Activated CD8-positive, alpha-beta T cell treated with anti-CD3 and anti-CD28 coated beads for 36 hours (primary cell): Measurements from ENCODE around the gene ACOT7. TPM values are rescaled to one million over a fixed set of nuclear protein-coding genes. Genes with fewer than 3 reads are reported as not detected.
A peak's percentile ranks its signal among the peaks of the same experiment; 100 is the strongest.

Experiments used
- ATAC-seq: fragments of 200-7000 bp; cut with Tn5 transposase; one replicate; pipeline ENCODE4 v1.10.0; 2021; ENCODE audit warnings: mild to moderate bottlenecking, moderate library complexity
- CTCF ChIA-PET: fragments of 350-600 bp; sonication (Branson Sonifier 250); formaldehyde crosslinking; loops from one replicate; lab custom pipeline; 2021; ENCODE audit warnings: antibody characterized with exemption; lab: Charles Lee
- POLR2A ChIA-PET: fragments of 350-600 bp; sonication (Branson Sonifier 250); formaldehyde crosslinking; loops from one replicate; lab custom pipeline; 2021; ENCODE audit warnings: antibody characterized with exemption; lab: Charles Lee
- DNase-seq: peaks from one replicate; pipeline ENCODE4 v3.0.0-alpha.2; 2020
- H3K27ac Mint-ChIP-seq: one replicate; pipeline ENCODE4 v1.8.0; 2021; ENCODE audit warnings: mild to moderate bottlenecking, mixed read lengths
- H3K27me3 Mint-ChIP-seq: one replicate; pipeline ENCODE4 v1.8.0; 2021; ENCODE audit warnings: mixed read lengths
- H3K36me3 Mint-ChIP-seq: one replicate; pipeline ENCODE4 v1.8.0; 2021; ENCODE audit warnings: low read depth, mixed read lengths
- H3K4me1 Mint-ChIP-seq: one replicate; pipeline ENCODE4 v1.8.0; 2021; ENCODE audit warnings: low read depth, mixed read lengths
- H3K4me3 Mint-ChIP-seq: one replicate; pipeline ENCODE4 v1.8.0; 2021; ENCODE audit warnings: mild to moderate bottlenecking, moderate library complexity, mixed read lengths
- H3K9me3 Mint-ChIP-seq: one replicate; pipeline ENCODE4 v1.8.0; 2021; ENCODE audit warnings: mixed read lengths
- intact Hi-C: fragments of 100-400 bp; cut with micrococcal nuclease; formaldehyde crosslinking; loops from one replicate; pipeline ENCODE4 v1.10.0; 2022
- total RNA-seq, 2 experiments: library from RNA; stranded (reverse); gene quantifications; one replicate each; pipeline ENCODE4 v1.2.3, GENCODE V29; 2021
- TF ChIP-seq, protein P1 (sequence below): fragments of 200-600 bp; IDR thresholded peaks from one replicate; pipeline ENCODE4 v1.8.0; 2022; ENCODE audit warnings: antibody characterized with exemption, mild to moderate bottlenecking

Gene ACOT7
- total RNA-seq, 2 experiments from 2014 or later = 80.4 to 86.7 TPM

DNA sequence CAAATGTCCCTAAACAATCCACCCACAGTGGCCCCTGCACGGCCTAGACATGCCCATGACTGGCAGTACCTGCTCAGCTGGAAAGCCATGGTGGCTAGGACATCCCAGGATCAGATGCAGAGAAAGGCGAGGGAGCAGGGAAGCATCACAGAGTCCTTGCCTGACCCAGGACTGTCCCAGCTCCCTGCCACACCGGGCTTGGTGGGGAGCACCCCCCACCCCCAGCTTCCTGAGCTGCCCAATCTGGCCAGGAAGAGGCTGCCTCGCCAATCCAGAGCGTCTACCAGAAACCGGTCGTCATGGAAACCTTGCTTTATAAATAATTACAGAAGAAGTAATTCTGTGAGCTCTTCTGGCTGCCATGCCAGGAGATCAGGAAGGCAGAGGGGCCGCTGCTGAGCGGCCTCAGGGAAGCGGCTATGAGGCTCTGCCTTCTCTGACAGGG, 34.8 kb downstream of the ACOT7 start:
- no peaks in the 10 kb centered on the region for H3K27me3 Mint-ChIP-seq
- H3K4me1 Mint-ChIP-seq = peaks cover 35% of the 10 kb centered on the region
- intact Hi-C loops = loop anchor here (5.0 kb wide), 1 partner anchor 34 kb away; the partner anchor contains the start of gene ACOT7

DNA sequence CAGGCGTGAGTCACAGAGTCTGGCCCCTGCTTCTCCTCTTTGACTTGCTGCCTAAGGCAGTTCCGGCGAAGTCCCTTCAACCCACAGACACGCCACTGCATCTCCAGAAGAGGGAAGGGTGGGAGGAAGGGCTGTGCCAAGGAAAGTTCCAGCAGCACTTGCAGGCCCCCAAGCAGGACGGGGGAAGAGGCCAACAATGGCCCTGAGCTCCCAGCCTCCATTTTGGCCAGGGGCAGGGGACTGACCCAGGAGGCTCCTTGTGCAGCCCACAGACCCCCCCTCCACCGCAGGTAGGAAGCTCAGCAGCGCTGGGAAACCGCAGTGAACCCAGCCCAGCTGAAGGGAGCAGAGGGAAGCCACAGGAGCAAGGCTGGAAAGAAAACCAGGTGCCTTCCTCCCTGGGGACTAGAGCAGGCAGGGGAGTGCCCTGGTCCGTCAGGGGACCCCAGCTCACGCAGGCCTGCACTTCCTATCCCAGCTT, 35.4 kb downstream of the ACOT7 start:
- Mint-ChIP-seq H3K27ac (no peak overlapping the region), H3K27me3 (no peaks in the 10 kb centered on the region), H3K4me3 (no peak overlapping the region), H3K9me3 (no peaks in the 10 kb centered on the region), H3K36me3 (no peaks in the 10 kb centered on the region), H3K4me1 (peaks cover 29% of the 10 kb centered on the region)
- CTCF ChIA-PET = interaction anchor here (0.9 to 7.0 kb wide), 12 partner anchors 10 to 112 kb away, joined by 3 to 62 read pairs (median 4); no protein-coding TSS in a partner anchor
- intact Hi-C loops = loop anchor here (5.0 kb wide), 1 partner anchor 34 kb away; the partner anchor contains the start of gene ACOT7
- ATAC-seq (no peak), DNase-seq (peak; percentile 25)
- TF ChIP-seq, protein P1, sequence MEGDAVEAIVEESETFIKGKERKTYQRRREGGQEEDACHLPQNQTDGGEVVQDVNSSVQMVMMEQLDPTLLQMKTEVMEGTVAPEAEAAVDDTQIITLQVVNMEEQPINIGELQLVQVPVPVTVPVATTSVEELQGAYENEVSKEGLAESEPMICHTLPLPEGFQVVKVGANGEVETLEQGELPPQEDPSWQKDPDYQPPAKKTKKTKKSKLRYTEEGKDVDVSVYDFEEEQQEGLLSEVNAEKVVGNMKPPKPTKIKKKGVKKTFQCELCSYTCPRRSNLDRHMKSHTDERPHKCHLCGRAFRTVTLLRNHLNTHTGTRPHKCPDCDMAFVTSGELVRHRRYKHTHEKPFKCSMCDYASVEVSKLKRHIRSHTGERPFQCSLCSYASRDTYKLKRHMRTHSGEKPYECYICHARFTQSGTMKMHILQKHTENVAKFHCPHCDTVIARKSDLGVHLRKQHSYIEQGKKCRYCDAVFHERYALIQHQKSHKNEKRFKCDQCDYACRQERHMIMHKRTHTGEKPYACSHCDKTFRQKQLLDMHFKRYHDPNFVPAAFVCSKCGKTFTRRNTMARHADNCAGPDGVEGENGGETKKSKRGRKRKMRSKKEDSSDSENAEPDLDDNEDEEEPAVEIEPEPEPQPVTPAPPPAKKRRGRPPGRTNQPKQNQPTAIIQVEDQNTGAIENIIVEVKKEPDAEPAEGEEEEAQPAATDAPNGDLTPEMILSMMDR = no peak
- POLR2A ChIA-PET = interaction anchor here (1.0 to 1.4 kb wide), 5 partner anchors 8 to 57 kb away, joined by 3 to 5 read pairs (median 4); no protein-coding TSS in a partner anchor

More for the DNA sequence above, 34.8 kb downstream of the ACOT7 start:
- Mint-ChIP-seq H3K4me3 (no peak overlapping the region), H3K36me3 (no peaks in the 10 kb centered on the region), H3K9me3 (no peaks in the 10 kb centered on the region), H3K27ac (peak overlapping the region; percentile 91)
- CTCF ChIA-PET = interaction anchor here (0.9 to 7.0 kb wide), 12 partner anchors 10 to 112 kb away, joined by 3 to 62 read pairs (median 4); no protein-coding TSS in a partner anchor
- DNase-seq = peak; percentile 71
- peak; percentile 70 for ATAC-seq
- POLR2A ChIA-PET = interaction anchor here (0.8 to 1.4 kb wide), 6 partner anchors 8 to 57 kb away, joined by 3 to 5 read pairs (median 4); no protein-coding TSS in a partner anchor
- TF ChIP-seq, protein P1 = no peak

DNA sequence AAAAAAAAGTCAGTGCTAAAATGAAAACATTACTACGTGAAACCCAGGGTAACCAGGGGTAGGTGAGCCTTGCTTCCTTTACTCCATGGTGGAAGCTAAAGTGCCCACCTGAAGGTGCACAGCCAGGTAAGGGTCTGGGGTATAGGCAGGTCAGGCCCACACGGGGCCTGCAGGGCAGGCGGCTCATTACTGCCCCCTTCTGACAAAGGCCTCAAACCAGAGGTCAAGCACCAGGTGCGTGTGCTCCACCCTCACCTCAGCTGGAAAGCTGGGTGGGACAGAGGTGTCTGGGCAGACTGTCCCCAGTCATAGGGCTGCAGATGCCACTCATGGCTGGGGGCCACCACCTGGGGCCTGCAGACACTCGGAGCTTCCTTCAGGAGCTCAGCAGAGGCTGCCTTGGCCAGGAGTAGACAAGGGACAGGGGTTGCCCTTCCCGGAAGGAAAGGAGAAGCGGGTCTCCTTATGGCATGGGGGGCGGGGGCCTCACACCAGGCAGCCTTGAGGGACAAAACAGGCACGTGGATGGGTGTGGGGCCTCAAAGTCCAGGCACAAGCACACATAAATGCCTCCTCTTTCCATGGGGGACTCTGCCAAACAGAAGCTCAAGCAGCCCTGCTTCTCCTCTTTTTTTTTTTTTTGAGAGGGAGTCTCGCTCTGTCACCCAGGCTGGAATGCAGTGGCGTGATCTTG, 36.2 kb downstream of the ACOT7 start:
- Mint-ChIP-seq H3K27ac (no peak overlapping the region), H3K36me3 (no peaks in the 10 kb centered on the region), H3K4me1 (peaks cover 27% of the 10 kb centered on the region), H3K27me3 (no peaks in the 10 kb centered on the region), H3K9me3 (no peaks in the 10 kb centered on the region), H3K4me3 (no peak overlapping the region)
- ATAC-seq (no peak), DNase-seq (no peak)
- CTCF ChIA-PET = interaction anchor here (0.8 to 7.0 kb wide), 9 partner anchors 9 to 110 kb away, joined by 3 to 62 read pairs (median 3); no protein-coding TSS in a partner anchor
- POLR2A ChIA-PET = interaction anchor here (1.0 to 1.3 kb wide), 2 partner anchors 9 to 30 kb away, joined by 4 to 6 read pairs; no protein-coding TSS in a partner anchor
- TF ChIP-seq, protein P1 = peak; percentile 17
- intact Hi-C loops = loop anchor here (5.0 kb wide), 1 partner anchor 35 kb away; the partner anchor contains the start of gene ACOT7

DNA sequence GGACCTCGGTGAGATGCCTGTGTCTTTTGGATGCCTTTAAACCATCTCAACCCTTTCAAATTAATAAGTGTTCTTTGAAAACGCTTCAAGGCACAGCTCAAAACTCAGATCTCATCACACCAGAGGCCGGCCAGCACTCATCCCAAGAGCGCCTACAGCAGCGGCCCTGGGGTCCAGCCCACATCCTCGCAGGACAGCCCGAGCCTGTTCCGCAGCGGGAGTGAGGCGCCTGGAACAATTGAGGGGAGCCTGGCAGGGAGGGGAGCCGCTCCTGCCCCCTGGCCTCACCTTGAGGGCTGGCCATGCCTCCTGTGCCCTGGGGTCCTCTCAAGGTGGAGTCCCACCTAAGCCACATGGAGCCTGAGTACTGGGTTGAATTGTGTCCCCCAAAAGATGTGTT, 37.9 kb downstream of the ACOT7 start:
- H3K9me3 Mint-ChIP-seq = no peaks in the 10 kb centered on the region
- no peak overlapping the region for H3K4me3 Mint-ChIP-seq
- H3K4me1 Mint-ChIP-seq = peaks cover 26% of the 10 kb centered on the region
- ChIA-PET POLR2A (interaction anchor here (0.6 kb wide), 1 partner anchor 13 kb away, joined by 3 read pairs; no protein-coding TSS in a partner anchor), CTCF (no interaction called here)
- no peak overlapping the region for H3K27ac Mint-ChIP-seq
- intact Hi-C loops = loop anchor here (5.0 kb wide), 1 partner anchor 37 kb away; the partner anchor contains the start of gene ACOT7
- H3K36me3 Mint-ChIP-seq = no peaks in the 10 kb centered on the region
- TF ChIP-seq, protein P1 = no peak
- DNase-seq = no peak
- ATAC-seq = no peak
- H3K27me3 Mint-ChIP-seq = no peaks in the 10 kb centered on the region
